ENCODE measurements around the gene ATP8B3.

DNA sequence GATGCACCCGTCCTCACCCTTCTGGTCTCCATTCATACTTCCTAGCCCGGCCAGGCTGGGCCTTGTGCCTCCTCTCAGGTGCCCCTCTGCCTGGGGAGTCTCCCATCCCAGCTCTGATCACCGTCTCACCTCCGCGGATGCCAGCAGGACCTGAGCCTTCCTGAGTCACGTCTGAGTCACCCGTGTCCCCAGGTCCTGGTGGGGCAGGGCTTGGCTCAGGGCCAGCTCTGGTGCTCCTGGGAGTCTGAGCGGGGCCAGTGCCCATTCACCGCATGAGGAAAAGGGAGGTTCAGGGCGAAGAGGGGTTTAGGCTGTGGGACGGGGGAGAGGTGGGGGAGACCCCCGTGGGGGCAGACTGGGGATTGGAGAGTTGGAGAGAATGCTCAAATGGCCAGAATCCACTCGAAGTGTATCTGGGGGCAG is 593 bp downstream of the ATP8B3 start:
- TF ChIP-seq ZNF23 (tag by site-specific recombination; IDR thresholded peaks at IDR 0.05; ENCODE audit: borderline replicate concordance) (no peak), ZNF529 (tag by site-specific recombination; IDR thresholded peaks at IDR 0.05; ENCODE audit: insufficient replicate concordance) (no peak), ZNF677 (tag by site-specific recombination; IDR thresholded peaks at IDR 0.05) (no peak), ZFP69B (tag by site-specific recombination; IDR thresholded peaks at IDR 0.05) (no peak), PRDM10 (tag by site-specific recombination; IDR thresholded peaks at IDR 0.05) (0 out of 2 replicates have a peak, but pooled peaks have one; percentile 24), PRDM6 (tag by site-specific recombination; IDR thresholded peaks at IDR 0.05) (no peak), ZBTB7A (tag by site-specific recombination; IDR thresholded peaks at IDR 0.05; ENCODE audit: low read depth) (peak; percentile 93)
- TF ChIP-seq, protein P1, sequence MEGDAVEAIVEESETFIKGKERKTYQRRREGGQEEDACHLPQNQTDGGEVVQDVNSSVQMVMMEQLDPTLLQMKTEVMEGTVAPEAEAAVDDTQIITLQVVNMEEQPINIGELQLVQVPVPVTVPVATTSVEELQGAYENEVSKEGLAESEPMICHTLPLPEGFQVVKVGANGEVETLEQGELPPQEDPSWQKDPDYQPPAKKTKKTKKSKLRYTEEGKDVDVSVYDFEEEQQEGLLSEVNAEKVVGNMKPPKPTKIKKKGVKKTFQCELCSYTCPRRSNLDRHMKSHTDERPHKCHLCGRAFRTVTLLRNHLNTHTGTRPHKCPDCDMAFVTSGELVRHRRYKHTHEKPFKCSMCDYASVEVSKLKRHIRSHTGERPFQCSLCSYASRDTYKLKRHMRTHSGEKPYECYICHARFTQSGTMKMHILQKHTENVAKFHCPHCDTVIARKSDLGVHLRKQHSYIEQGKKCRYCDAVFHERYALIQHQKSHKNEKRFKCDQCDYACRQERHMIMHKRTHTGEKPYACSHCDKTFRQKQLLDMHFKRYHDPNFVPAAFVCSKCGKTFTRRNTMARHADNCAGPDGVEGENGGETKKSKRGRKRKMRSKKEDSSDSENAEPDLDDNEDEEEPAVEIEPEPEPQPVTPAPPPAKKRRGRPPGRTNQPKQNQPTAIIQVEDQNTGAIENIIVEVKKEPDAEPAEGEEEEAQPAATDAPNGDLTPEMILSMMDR (tag by site-specific recombination; IDR thresholded peaks at IDR 0.05) = no peak
- TF ChIP-seq, protein P2, sequence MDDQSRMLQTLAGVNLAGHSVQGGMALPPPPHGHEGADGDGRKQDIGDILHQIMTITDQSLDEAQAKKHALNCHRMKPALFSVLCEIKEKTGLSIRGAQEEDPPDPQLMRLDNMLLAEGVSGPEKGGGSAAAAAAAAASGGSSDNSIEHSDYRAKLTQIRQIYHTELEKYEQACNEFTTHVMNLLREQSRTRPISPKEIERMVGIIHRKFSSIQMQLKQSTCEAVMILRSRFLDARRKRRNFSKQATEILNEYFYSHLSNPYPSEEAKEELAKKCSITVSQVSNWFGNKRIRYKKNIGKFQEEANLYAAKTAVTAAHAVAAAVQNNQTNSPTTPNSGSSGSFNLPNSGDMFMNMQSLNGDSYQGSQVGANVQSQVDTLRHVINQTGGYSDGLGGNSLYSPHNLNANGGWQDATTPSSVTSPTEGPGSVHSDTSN (CRISPR knock-in tag; IDR thresholded peaks at IDR 0.05) = no peak

Measured in HEK293 (cell line).